SW 1271 (cell line): Measurements from ENCODE around the gene LHFPL4.
"Not testable (repeated sequence)": the region's sequence is repeated elsewhere in the genome, so short reads cannot be mapped to it uniquely, and the experiment has no call there.

ENCODE experiments used
- DNase-seq, 2 experiments: peaks; one replicate each; lab custom pipeline; 2025; lab: John Stamatoyannopoulos, UW

LHFPL4 gene

GRCh38 chr3:9536212-9536611, 17.4 kb downstream of the LHFPL4 start:
- DNase-seq: no peak

DNA sequence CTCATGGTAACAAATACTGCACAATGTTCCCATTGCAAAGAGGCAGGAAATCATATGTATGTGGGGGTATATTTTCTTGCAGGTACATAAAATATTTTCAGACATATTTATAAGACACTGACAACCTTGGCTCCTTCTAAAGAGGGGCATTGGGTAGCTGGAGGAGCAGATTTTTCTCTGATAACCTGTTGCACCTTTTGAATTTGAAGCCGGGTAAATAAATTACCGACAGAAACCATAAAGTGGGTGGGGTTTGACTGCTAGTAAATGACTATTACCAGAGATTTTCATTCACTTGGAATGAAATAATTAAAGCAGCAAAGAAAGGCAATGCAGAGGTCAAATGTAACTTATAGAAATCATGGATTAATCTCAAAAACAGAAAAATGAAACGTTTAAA, 19.2 kb downstream of the LHFPL4 start:
- DNase-seq: no peak

- no peak for DNase-seq
These were observed 28.5 kb downstream of the LHFPL4 start for GRCh38 chr3:9525078-9525477.

DNA sequence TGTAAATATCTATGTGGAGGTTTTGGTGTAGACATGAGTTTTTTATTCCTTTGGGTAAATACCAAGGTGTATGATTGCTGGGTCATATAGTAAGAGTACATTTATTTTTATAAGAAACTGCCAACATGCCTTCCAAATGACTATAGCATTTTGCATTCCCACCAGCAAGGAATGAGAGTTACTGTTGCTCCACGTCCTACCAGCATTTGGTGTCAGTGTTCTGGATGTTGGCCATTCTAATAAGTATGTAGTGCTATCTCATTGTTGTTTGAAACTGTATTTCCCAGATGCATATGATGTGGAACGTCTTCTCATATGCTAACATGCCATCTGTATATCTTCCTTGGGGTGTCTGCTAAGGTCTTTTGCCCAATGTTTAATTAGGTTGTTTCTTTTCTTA, 38.7 kb downstream of the LHFPL4 start:
- no peak for DNase-seq

DNA sequence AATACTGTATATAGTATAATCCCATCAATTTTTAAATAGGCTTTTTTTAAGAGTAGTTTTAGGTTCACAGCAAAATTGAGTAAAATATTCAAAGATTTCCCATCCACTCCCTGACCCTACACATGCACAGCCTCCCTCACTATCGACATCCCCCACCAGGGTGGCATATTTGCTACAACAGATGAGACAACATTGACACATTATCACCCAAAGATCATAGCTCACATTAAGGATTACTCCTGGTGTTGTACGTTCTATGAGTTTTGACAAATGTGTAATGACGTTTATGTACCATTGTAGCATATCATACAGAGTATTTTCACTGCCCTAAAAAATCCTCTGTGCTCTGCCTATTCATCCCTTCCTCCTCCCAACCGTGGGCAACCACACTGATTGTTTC, 39.3 kb downstream of the LHFPL4 start:
- no peak for DNase-seq

DNA sequence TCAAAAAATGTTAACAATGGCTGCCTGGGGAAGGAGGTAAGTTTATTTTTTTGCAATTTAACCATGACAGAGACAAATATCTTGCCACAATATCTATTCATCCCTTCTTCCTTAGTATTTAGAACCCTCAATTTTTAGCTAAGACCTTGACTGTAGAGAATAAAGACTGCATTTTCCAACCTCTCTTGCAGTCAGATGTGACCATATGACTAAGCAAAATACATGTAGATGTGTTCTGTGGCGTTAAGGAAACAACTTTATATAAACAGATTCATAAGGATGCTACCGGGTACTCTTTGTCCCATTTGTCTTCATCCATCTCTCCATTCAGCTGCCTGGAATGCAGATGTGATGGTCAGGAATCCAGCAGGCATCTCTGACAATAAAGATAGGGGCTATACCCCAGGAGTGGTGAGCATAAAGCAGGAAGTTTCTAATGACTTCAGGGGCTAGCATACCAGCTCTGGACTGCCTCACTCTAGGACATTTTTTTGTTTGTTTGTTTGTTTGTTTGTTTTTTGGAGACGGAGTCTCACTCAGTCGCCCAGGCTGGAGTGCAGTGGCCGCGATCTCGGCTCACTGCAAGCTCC, 41.1 kb downstream of the LHFPL4 start:
- DNase-seq: no peak

DNA sequence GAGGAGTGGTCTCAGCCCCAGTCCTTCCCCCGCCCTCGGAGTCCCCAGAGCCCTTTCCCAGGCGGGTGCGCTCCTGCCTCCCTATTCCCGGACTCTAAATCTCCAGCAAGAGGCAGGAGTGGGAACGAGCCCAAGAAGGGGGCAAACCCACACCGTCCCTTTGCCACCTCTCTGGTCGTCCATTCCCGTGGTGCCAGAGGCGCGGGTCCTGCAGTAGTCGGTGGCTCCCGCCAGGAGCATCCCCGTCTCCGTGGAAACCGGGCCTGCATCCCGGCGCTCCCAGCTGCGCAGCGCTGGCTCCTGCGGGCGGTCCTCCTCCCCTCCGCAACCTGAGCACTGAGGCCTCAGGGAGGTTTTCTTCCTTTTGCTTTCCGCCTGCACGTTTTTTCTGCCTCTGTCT, 44.8 kb downstream of the LHFPL4 start:
- no peak for DNase-seq

DNA sequence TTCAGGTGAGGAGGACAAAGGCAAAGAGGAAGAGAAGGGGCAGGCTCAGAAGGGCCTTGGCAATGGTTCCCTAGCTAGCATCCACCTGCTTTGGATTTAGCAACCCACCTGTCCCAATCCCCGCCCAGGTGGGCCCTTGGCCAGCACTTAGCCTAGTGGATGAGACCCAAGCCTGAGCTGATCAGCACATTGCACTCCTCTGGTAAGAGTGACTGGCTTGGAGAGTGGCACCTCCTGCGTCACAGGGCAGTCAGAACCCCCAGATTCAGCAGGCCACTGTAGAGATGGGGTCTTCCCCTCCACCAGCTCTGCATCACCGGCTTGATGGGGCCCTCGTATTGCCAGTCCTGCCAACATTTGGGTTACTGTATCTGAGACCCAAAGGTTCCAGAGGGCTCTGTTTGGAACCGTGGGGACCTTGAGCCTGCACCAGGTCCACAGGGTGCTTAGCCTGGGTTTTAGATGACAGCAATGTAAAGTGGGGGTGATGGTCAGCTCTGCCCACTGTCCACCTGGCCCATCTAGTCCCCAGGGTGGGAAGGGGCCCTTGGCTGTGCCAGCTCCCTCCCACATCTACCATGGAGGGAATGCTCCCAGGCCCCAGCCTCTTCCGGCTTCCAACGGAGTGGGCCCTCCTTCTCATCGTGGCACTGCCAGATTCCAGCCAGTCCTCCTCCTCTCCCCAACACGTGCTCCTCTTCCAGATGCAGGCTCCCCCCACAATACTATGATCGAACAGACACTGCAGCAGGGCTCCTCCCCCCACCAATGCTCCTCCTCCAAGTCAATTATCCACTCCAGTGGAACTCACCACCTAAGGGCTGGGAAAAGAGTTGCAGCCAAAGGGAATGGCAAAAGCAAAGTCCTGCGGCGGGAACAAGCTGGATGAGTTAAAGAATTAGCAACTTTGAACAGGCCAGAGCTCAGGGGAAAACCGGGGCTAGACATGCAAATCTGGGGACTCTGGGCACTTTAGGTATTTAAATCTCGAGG, 45.7 kb downstream of the LHFPL4 start:
- DNase-seq: no peak

DNA sequence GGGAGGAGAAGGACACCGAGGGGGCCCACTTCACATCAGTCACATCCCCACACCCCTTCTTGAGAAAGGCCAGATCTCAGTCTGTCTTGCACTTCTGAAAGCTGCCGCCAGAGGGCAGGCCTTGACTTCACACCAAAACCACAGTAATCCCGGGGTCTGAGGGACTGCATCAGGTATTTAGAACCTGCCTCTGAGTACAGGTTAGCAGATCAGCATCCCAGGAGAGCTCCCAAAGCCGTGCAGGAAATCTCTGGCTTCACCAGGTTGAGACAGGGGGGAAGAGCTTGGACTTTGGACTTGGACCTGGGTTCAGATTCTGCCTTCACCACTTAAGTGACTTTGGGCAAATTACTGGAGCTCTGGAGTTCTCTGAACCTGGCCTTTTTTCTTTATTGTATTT, 50.3 kb downstream of the LHFPL4 start:
- DNase-seq: peak; percentile 27 to 60

- DNase-seq: no peak
These were observed 52.4 kb downstream of the LHFPL4 start for GRCh38 chr3:9501226-9501625.

GRCh38 chr3:9500108-9501050, 53.2 kb downstream of the LHFPL4 start:
- DNase-seq: no peak

DNA sequence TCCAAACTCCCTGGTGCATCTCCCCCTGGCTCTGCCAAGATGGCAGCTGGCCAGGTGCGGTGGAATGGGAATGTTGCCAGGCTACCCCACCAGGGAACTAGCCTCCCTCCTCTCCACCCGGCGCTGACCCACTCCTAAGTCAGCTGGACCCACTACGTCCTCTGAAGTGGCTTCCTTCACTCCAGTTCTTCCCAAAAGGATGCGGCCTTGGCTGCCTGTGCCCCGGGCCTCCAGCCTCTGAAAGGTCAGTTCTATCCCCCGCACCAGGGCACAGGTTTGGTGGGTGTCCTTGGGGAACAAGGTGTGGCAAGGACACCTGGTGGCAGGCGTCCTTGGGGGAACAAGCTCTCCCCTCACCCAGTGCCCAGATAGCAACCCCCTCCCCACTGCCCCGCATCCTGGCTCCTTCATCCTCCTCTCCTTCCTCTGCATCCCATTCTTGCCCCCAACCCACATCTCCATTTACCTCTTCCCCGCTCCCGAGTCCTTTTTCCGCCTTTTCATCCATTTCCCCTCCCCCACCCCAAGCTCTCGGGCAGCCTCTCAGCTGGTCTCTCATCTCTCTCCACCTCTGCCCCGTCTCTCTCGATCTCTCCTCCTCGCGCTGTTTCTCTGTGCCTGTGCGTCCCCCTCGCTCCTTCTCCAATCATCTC, 54.0 kb downstream of the LHFPL4 start:
- no peak for DNase-seq

- DNase-seq: no peak
These were observed 54.8 kb downstream of the LHFPL4 start for GRCh38 chr3:9498781-9499180.

DNA sequence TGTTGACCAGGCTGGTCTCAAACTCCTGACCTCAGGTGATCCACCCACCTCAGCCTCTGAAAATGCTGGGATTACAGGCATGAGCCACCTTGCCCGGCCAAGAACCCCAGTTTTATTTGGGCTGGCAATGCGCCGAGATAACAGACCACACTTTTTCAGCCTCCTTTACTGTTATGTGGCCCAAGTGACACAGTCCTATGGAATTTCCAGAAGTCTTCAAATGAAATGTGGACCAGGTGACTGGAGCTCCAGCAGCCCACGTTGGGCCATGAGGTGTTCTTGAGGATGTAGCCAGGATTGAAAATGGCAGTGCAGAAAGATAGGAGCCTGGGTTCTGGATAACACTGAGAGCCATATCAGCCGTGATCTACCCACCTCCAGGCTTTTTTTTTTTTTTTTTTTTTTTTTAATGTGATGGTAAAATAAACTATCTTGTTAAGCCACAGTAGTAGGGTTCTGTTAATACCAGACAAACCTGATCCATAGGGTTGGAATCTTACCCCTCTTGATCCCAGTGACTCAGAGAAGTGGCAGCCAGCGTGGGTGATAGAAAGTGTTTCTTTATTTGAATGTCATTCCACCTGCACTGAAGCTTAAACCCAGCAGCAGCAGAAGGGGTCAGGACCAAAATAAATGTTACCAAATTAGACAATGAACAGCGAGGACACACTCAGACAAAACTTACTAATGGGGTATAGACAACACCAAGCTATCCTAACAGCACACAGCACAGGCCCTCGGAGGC, 55.6 kb downstream of the LHFPL4 start:
- no peak for DNase-seq

- no peak for DNase-seq
These were observed 56.7 kb downstream of the LHFPL4 start for GRCh38 chr3:9496893-9497292.

DNA sequence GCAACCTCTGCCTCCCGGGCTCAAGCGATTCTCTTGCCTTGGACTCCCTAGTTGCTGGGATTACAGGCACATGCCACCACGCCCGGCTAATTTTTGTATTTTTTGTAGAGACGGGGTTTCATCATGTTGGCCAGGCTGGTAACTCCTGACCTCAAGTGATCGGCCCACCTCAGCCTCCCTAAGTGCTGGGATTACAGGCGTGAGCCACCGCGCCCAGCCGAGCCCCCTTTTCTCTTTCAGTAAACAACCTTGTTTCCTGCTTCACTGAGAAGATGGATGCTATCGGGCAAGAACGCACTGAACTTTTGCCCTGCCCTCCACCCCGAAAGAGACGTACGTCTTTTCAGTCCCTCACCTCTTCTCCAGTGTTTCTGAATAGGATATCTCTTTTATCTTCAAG, 59.6 kb downstream of the LHFPL4 start:
- not testable (repeated sequence) for DNase-seq

DNA sequence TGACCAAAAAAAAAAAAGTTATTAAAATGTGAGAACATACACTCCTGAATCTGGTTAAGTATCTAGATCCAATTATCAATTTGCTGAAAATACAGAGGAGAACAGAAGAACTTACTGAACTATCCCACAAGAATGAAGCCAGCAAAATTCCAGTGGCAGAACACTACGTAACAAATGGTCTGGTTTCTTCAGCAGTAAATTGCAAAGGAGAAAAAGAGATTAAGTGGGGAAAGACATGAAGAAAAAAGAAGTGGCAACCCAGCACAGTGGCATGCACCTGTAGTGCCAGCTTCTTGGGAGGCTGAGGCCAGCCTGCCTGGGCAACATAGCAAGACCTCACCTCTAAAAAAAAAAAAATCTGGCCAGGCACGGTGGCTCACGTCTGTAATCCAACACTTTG, 62.1 kb downstream of the LHFPL4 start:
- DNase-seq: no peak

DNA sequence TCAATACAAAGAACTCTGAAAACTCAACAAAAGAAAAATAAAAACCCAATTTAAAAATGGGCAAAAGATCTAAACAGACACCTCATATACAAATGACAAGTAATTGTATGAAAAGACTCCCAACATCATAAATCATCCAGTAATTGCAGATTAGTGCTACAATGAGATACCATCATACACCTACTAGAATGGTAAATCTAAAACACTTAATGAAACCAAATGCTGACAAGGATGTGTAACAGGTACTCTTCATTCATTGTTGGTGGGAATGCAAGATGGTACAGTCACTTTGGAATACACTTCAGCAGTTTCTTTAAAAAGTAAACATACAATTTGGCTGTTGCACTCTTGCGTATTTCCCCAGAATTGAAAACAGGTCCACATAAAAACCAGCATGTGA, 68.4 kb downstream of the LHFPL4 start:
- DNase-seq: no peak

DNA sequence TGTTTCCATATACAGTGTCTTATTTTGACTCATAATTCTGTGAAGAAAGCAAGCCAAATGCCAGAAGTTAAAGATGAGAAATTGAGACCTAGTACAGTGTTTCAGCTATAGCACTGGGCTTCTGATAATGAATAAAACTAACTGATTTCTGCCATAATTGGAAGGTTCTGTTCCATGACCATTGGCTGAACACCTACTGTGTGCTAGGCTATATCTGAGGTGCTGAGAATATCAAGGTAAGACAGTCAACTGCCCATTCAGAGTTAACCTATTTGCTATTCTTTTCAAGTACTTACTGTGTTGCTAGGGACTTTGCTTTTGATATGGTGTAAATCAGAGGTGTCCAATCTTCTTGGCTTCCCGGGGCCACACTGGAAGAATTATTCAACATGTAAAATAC, 73.4 kb downstream of the LHFPL4 start:
- no peak for DNase-seq

DNA sequence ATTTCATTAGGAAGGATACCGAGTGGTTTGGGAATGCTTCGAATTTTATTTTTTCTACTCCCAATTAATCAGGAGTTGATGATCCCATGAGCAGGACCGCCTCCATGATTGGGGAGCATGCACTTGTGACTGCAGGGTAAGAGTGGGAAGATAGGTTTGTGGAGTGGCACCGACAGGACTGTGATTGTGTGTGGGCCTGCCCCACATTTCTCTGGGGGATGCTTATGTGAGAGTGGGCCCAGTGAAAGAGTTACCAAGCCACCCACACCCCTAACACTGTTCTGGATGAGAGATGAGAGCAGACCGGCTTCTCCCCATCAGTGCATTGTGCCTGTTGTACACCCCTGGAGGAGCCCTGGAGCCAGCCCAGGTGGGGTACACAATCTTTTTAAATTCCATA, 76.7 kb downstream of the LHFPL4 start:
- no peak for DNase-seq

DNA sequence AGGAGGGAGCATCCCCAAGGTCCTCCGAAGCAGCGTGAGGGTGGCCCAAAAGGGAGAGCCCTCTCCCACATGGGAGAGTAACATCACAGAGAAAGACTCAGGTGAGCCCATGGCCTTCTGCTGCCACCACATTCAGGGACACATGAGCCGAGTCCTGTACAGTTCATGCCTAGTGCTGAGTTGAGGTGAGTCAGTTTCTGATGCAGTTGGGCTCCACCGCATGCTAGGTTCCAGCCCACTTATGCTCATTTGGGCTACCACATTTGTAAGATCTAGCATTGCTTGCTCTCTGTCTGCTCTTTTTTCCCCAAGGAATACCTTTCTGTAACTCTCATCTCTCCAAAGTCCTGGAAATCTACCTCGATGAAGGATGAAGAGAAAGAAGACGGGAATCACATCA, 79.1 kb downstream of the LHFPL4 start:
- DNase-seq: no peak
